GM12878 (cell line): ENCODE measurements around the gene RASAL3. TPM values are rescaled to one million over a fixed set of nuclear protein-coding genes. Genes with fewer than 3 reads are reported as not detected.

Experiments
- ATAC-seq: fragments of 200-7000 bp; cut with Tn5 transposase; 3 replicates; pipeline ENCODE4 v1.9.1; 2020; ENCODE audit warnings: mild to moderate bottlenecking, moderate library complexity
- BruUV-seq: library from RNA; stranded (reverse); fragments of 400-500 nt; replicated peaks from 2 replicates; lab custom pipeline; 2021; lab: Mats Ljungman, UMichigan
- CTCF ChIA-PET: fragments of 300-600 bp; sonication (Branson Sonifier 250); formaldehyde crosslinking; extraction: SDS; loops from one replicate; lab custom pipeline; 2021; ENCODE audit warnings: inconsistent platforms; lab: Yijun Ruan, JAX
- POLR2A ChIA-PET: fragments of 350-600 bp; formaldehyde crosslinking; extraction: SDS; loops from one replicate; lab custom pipeline; 2021; ENCODE audit warnings: inconsistent platforms; lab: Charles Lee
- RAD21 ChIA-PET: fragments of 300-600 bp; sonication (Branson Sonifier 250); formaldehyde crosslinking; loops from one replicate; lab custom pipeline; 2023; ENCODE audit warnings: antibody characterized with exemption; ENCODE audit not compliant: unreplicated experiment; lab: Charles Lee
- SMC1A ChIA-PET: fragments of 300-600 bp; sonication (Branson Sonifier 250); formaldehyde crosslinking; loops from one replicate; lab custom pipeline; 2023; ENCODE audit not compliant: unreplicated experiment, uncharacterized antibody; lab: Charles Lee
- DNase-seq: peaks from one replicate; pipeline ENCODE4 v3.0.0-alpha.2; 2011; ENCODE audit warnings: low read depth, low spot score
- FAIRE-seq: peaks from 3 replicates; lab custom pipeline; 2011; peaks lifted over from hg19 to GRCh38; lab: Jason Lieb, UNC
- H2AFZ ChIP-seq: 2 replicates; pipeline ENCODE4 v1.6.0; 2011; ENCODE audit warnings: low read depth, low read length, control low read depth; ENCODE audit not compliant: control insufficient read depth
- H3K27ac ChIP-seq: 2 replicates; pipeline ENCODE4 v1.5.1; 2011; ENCODE audit warnings: control low read depth; ENCODE audit not compliant: control insufficient read depth, insufficient read depth
- H3K27me3 ChIP-seq, 2 experiments: replicated peaks in 1 of 2; 2 replicates each; pipeline versions ENCODE4 v1.6.0 to v1.6.1; 2011; ENCODE audit warnings: low read length in 1 of 2; ENCODE audit not compliant: control insufficient read depth in 2 of 2, insufficient read depth in 2 of 2
- H3K36me3 ChIP-seq, 2 experiments: 2 replicates each; pipeline ENCODE4 v1.5.1; 2011; ENCODE audit warnings: low read length in 1 of 2; ENCODE audit not compliant: control insufficient read depth in 2 of 2, insufficient read depth in 2 of 2
- H3K4me1 ChIP-seq: 2 replicates; pipeline ENCODE4 v1.6.1; 2011; ENCODE audit warnings: mild to moderate bottlenecking, low read length, moderate library complexity, mixed read lengths; ENCODE audit not compliant: control insufficient read depth, insufficient read depth
- H3K4me2 ChIP-seq: 2 replicates; pipeline ENCODE4 v1.6.0; 2011; ENCODE audit warnings: control low read depth; ENCODE audit not compliant: control insufficient read depth, insufficient read depth
- H3K4me3 ChIP-seq: fragments of 200-600 bp; sonication (generic); 2 replicates; pipeline ENCODE4 v1.5.1; 2016
- H3K79me2 ChIP-seq: 2 replicates; pipeline ENCODE4 v1.6.0; 2011; ENCODE audit warnings: low read length; ENCODE audit not compliant: control insufficient read depth, insufficient read depth
- H3K9ac ChIP-seq: 2 replicates; pipeline ENCODE4 v1.8.0; 2011; ENCODE audit warnings: low read length, control low read depth, mixed read lengths; ENCODE audit not compliant: control insufficient read depth, insufficient read depth
- H3K9me3 ChIP-seq: replicated peaks from 3 replicates; pipeline ENCODE4 v1.5.1; 2011; ENCODE audit warnings: mild to moderate bottlenecking, low read length; ENCODE audit not compliant: control insufficient read depth, insufficient read depth
- H4K20me1 ChIP-seq: 2 replicates; pipeline ENCODE4 v1.6.0; 2011; ENCODE audit not compliant: control insufficient read depth, insufficient read depth
- ATF7 ChIP-seq: fragments of 450-650 bp; IDR thresholded peaks from 2 replicates; pipeline ENCODE4 v1.6.1; 2016; ENCODE audit warnings: low read depth, mild to moderate bottlenecking
- BMI1 ChIP-seq: fragments of 450-650 bp; IDR thresholded peaks from 2 replicates; pipeline ENCODE4 v1.6.1; 2016; ENCODE audit warnings: mild to moderate bottlenecking, moderate library complexity, borderline replicate concordance
- ETV6 ChIP-seq, 2 experiments: fragments of 450-650 bp in 1 of 2; IDR thresholded peaks in 1 of 2; conservative IDR thresholded peaks in 1 of 2; 2 replicates each; pipeline ENCODE4 v1.6.1; 2014; ENCODE audit warnings: antibody characterized with exemption in 1 of 2, borderline replicate concordance in 1 of 2, low read depth in 1 of 2, mild to moderate bottlenecking in 1 of 2, moderate library complexity in 1 of 2
- EZH2 ChIP-seq: IDR thresholded peaks from 2 replicates; pipeline ENCODE4 v1.6.1; 2012; ENCODE audit warnings: low read depth, mild to moderate bottlenecking, control low read depth, inconsistent platforms, low read length, borderline replicate concordance; ENCODE audit not compliant: control insufficient read depth
- HDAC6 ChIP-seq: fragments of 200-600 bp; sonication (generic); IDR thresholded peaks from one replicate; pipeline ENCODE4 v1.8.0; 2017; ENCODE audit warnings: antibody characterized with exemption; ENCODE audit not compliant: unreplicated experiment
- KLF5 ChIP-seq: fragments of 450-650 bp; IDR thresholded peaks from 2 replicates; pipeline ENCODE4 v1.6.1; 2014; ENCODE audit warnings: mild to moderate bottlenecking; ENCODE audit not compliant: partially characterized antibody
- TCF12 ChIP-seq: IDR thresholded peaks from 2 replicates; pipeline ENCODE4 v1.6.1; 2011; ENCODE audit warnings: low read depth, mild to moderate bottlenecking, low read length
- TCF3 ChIP-seq: IDR thresholded peaks from 2 replicates; pipeline ENCODE4 v1.6.1; 2012; ENCODE audit warnings: low read depth, mild to moderate bottlenecking, low read length, borderline replicate concordance; ENCODE audit not compliant: insufficient read depth
- WGBS: methylation state at CpG from one replicate; pipeline ENCODE4 v1.1.6; 2016; ENCODE audit warnings: low lambda C conversion rate; ENCODE audit not compliant: insufficient replicate concordance, insufficient coverage; ENCODE audit errors: missing lambda C conversion rate; 5-methylcytosine and 5-hydroxymethylcytosine counted together
- in situ Hi-C: fragments of 300-500 bp; cut with MboI; formaldehyde crosslinking; loops from 9 replicates; pipeline ENCODE4 v1.14.3; 2018; ENCODE audit warnings: mixed read lengths
- intact Hi-C: fragments of 100-400 bp; cut with micrococcal nuclease; formaldehyde crosslinking; loops from one replicate; pipeline ENCODE4 v1.14.2; 2022; ENCODE audit not compliant: unreplicated experiment
- polyA plus RNA-seq, 11 experiments: library from polyadenylated mRNA; depleted of rRNA in 4 of 11; unstranded in 6 of 11; stranded (reverse) in 5 of 11; fragments of >200 nt; fragmentation: Nextera tagmentation in 4 of 11; fragmentation: Illumina TruSeq in 1 of 11; extraction: Ambion mirVana in 4 of 11; extraction: Trizol in 1 of 11; gene quantifications; 1 replicate in 1 of 11; 2 replicates in 10 of 11; pipeline versions ENCODE4 v1.2.1 to v1.2.3, GENCODE V29; 2011 to 2016; ENCODE audit warnings: inconsistent platforms in 2 of 11, missing spikeins in 2 of 11, low read depth in 1 of 11
- total RNA-seq, 4 experiments: library from RNA; depleted of rRNA in 3 of 4; stranded (reverse); fragments of >200 nt in 3 of 4; fragmentation: Illumina TruSeq in 1 of 4; extraction: Trizol in 1 of 4; gene quantifications; 2 replicates each; pipeline versions ENCODE4 v1.2.1 to v1.2.3, GENCODE V29; 2013 to 2021
- TF ChIP-seq, protein P1 (sequence below): fragments of 450-650 bp; formaldehyde crosslinking; IDR thresholded peaks from 2 replicates; pipeline ENCODE4 v1.5.0; 2022; ENCODE audit warnings: mild to moderate bottlenecking, missing genetic modification characterization
- TF ChIP-seq, protein P2 (sequence below): fragments of 450-650 bp; IDR thresholded peaks from 2 replicates; pipeline ENCODE4 v1.6.1; 2016; ENCODE audit warnings: mild to moderate bottlenecking
- TF ChIP-seq, protein P3 (sequence below): fragments of 450-650 bp; IDR thresholded peaks from 2 replicates; pipeline ENCODE4 v1.6.1; 2017; ENCODE audit warnings: borderline replicate concordance
- TF ChIP-seq, protein P4 (sequence below): IDR thresholded peaks from 2 replicates; pipeline ENCODE4 v1.6.1; 2011; ENCODE audit warnings: mild to moderate bottlenecking, low read depth, low read length, moderate library complexity; ENCODE audit not compliant: insufficient replicate concordance

RASAL3 gene
- total and polyA plus RNA-seq, 10 of the 15 experiments (the other 5 are each of a cell fraction or from before 2014, with no cell fraction given) = 1.7 to 81.3 (median 23.2) TPM

DNA sequence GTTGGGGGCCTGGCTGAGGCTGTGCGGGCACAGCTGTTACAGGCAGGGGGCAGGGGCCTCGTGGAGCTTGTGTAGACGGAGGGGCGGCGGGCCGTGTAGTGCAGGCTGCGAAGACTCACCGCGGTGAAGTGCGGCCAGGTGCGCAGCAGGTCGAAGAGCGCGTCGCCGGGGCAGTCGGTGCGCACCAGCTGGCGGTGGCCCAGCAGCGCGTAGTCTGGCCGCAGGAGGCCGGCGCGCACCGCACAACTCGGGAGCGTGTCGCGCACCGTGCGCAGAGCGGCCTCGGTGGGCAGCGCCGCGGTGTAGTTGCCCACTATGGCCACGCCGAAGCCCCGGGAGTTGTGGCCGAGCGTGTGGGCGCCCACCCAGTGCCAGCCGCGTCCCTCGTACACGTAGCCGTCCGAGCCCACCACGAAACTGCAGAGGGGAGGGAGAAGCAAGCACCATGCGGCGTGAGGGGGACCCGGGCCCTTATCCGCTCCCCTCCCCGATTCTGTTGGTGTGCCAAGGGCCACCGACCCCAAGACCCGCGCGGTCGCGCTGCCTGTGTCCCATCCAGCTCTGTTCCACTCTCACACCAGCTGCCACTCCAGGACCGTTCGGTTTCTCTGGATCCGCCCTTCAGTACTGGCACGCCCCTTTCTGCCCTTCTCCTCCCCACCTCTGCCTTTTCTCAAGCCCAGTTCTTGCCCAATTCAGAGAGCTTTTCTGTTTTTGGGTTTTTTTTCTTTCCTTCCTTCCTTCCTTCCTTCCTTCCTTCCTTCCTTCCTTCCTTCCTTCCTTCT lies 5.4 kb upstream of the RASAL3 start:
- H3K9ac ChIP-seq = no peak overlapping the region
- peaks cover 17% of the 10 kb centered on the region for H3K4me1 ChIP-seq
- in situ Hi-C loops = no loop called here
- ATAC-seq (peak; percentile 37), DNase-seq (no peak), FAIRE-seq (no peak)
- RAD21 ChIA-PET = no interaction called here
- no peaks in the 10 kb centered on the region; the same call in 2 of the 3 replicates for H3K9me3 ChIP-seq
- H3K27ac ChIP-seq = no peak overlapping the region
- WGBS = 26% methylated on average over 63 of the region's 65 CpGs
- H4K20me1 ChIP-seq = no peaks in the 10 kb centered on the region
- peak overlapping the region; percentile 54 for H2AFZ ChIP-seq
- peak overlapping the region; percentile 66 for H3K4me2 ChIP-seq
- no peaks in the 10 kb centered on the region for H3K36me3 ChIP-seq
- intact Hi-C loops = loop anchor here (5.0 to 10.0 kb wide), 2 partner anchors 55 to 88 kb away; partner anchors contain the start of gene AKAP8L
- 0 out of 4 replicates have a peak, but pooled peaks of 1 of the 2 experiments have one; percentile 48 for TF ChIP-seq ETV6 (conservative IDR thresholded peaks at IDR 0.05 in 1 of 2, IDR thresholded peaks at IDR 0.05 in 1 of 2; ENCODE audit: borderline replicate concordance in 1 of 2, low read depth in 1 of 2)
- 0 out of 2 replicates have a peak, but pooled peaks have one; percentile 26 for TF ChIP-seq TCF12
- TF ChIP-seq, protein P1, sequence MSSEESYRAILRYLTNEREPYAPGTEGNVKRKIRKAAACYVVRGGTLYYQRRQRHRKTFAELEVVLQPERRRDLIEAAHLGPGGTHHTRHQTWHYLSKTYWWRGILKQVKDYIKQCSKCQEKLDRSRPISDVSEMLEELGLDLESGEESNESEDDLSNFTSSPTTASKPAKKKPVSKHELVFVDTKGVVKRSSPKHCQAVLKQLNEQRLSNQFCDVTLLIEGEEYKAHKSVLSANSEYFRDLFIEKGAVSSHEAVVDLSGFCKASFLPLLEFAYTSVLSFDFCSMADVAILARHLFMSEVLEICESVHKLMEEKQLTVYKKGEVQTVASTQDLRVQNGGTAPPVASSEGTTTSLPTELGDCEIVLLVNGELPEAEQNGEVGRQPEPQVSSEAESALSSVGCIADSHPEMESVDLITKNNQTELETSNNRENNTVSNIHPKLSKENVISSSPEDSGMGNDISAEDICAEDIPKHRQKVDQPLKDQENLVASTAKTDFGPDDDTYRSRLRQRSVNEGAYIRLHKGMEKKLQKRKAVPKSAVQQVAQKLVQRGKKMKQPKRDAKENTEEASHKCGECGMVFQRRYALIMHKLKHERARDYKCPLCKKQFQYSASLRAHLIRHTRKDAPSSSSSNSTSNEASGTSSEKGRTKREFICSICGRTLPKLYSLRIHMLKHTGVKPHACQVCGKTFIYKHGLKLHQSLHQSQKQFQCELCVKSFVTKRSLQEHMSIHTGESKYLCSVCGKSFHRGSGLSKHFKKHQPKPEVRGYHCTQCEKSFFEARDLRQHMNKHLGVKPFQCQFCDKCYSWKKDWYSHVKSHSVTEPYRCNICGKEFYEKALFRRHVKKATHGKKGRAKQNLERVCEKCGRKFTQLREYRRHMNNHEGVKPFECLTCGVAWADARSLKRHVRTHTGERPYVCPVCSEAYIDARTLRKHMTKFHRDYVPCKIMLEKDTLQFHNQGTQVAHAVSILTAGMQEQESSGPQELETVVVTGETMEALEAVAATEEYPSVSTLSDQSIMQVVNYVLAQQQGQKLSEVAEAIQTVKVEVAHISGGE (CRISPR knock-in tag) = no peak
- peak; percentile 76; the same call in 1 of the 2 replicates for TF ChIP-seq TCF3
- no peak for TF ChIP-seq ATF7
- TF ChIP-seq, protein P2, sequence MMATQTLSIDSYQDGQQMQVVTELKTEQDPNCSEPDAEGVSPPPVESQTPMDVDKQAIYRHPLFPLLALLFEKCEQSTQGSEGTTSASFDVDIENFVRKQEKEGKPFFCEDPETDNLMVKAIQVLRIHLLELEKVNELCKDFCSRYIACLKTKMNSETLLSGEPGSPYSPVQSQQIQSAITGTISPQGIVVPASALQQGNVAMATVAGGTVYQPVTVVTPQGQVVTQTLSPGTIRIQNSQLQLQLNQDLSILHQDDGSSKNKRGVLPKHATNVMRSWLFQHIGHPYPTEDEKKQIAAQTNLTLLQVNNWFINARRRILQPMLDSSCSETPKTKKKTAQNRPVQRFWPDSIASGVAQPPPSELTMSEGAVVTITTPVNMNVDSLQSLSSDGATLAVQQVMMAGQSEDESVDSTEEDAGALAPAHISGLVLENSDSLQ = 0 out of 2 replicates have a peak, but pooled peaks have one; percentile 51
- TF ChIP-seq, protein P3, sequence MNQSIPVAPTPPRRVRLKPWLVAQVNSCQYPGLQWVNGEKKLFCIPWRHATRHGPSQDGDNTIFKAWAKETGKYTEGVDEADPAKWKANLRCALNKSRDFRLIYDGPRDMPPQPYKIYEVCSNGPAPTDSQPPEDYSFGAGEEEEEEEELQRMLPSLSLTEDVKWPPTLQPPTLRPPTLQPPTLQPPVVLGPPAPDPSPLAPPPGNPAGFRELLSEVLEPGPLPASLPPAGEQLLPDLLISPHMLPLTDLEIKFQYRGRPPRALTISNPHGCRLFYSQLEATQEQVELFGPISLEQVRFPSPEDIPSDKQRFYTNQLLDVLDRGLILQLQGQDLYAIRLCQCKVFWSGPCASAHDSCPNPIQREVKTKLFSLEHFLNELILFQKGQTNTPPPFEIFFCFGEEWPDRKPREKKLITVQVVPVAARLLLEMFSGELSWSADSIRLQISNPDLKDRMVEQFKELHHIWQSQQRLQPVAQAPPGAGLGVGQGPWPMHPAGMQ = no peak
- no peak for TF ChIP-seq BMI1
- TF ChIP-seq HDAC6 = peak; percentile 80
- TF ChIP-seq, protein P4, sequence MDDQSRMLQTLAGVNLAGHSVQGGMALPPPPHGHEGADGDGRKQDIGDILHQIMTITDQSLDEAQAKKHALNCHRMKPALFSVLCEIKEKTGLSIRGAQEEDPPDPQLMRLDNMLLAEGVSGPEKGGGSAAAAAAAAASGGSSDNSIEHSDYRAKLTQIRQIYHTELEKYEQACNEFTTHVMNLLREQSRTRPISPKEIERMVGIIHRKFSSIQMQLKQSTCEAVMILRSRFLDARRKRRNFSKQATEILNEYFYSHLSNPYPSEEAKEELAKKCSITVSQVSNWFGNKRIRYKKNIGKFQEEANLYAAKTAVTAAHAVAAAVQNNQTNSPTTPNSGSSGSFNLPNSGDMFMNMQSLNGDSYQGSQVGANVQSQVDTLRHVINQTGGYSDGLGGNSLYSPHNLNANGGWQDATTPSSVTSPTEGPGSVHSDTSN = peak; percentile 59
- TF ChIP-seq KLF5 = no peak
- no peak for TF ChIP-seq EZH2
- CTCF ChIA-PET = interaction anchor here (0.6 kb wide), 1 partner anchor 136 kb away, joined by 3 read pairs; no protein-coding TSS in a partner anchor
- SMC1A ChIA-PET = interaction anchor here (0.7 kb wide), 1 partner anchor 150 kb away, joined by 4 read pairs; no protein-coding TSS in a partner anchor
- BruUV-seq = no TSS peak
- peaks cover 1% of the 10 kb centered on the region; the same call in 1 of the 2 replicates for H3K79me2 ChIP-seq
- H3K27me3 ChIP-seq = no peaks in the 10 kb centered on the region
- POLR2A ChIA-PET = no interaction called here
- 0 out of 2 replicates have a peak overlapping the region, but pooled peaks have one; percentile 11 for H3K4me3 ChIP-seq
